HepG2 (cell line): ENCODE data around the gene PAK1IP1. TPM values are rescaled to one million over a fixed set of nuclear protein-coding genes. Genes with fewer than 3 reads are reported as not detected.

Experiments used
- FOXA3 ChIP-seq: IDR thresholded peaks from 2 replicates; pipeline ENCODE4 v1.6.1; 2016; ENCODE audit warnings: missing genetic modification reagents, missing compliant biosample characterization
- GATAD1 ChIP-seq: IDR thresholded peaks from 2 replicates; pipeline ENCODE4 v1.6.1; 2016; ENCODE audit warnings: missing genetic modification reagents, missing compliant biosample characterization
- KLF9 ChIP-seq: IDR thresholded peaks from 2 replicates; pipeline ENCODE4 v1.6.1; 2016; ENCODE audit warnings: low read depth
- MTF2 ChIP-seq: sonication (generic); formaldehyde crosslinking; IDR thresholded peaks from 2 replicates; pipeline ENCODE4 v1.5.0; 2020; ENCODE audit warnings: missing genetic modification reagents, borderline replicate concordance
- RFX5 ChIP-seq: IDR thresholded peaks from 2 replicates; pipeline ENCODE4 v1.6.1; 2011; ENCODE audit warnings: low read depth, low read length, improper control_type of control experiment
- SSRP1 ChIP-seq: IDR thresholded peaks from 2 replicates; pipeline ENCODE4 v1.6.1; 2016; ENCODE audit warnings: control low read depth
- ZBTB7B ChIP-seq: sonication (generic); formaldehyde crosslinking; IDR thresholded peaks from 2 replicates; pipeline ENCODE4 v1.4.0; 2020; ENCODE audit warnings: missing genetic modification reagents
- ZFAT ChIP-seq: sonication (generic); formaldehyde crosslinking; conservative IDR thresholded peaks from 2 replicates; pipeline ENCODE4 v1.8.1; 2023; ENCODE audit warnings: missing genetic modification reagents, inconsistent platforms
- ZNF234 ChIP-seq: sonication (generic); formaldehyde crosslinking; conservative IDR thresholded peaks from 2 replicates; pipeline ENCODE4 v1.5.1; 2020; ENCODE audit warnings: mild to moderate bottlenecking, missing genetic modification reagents
- ZNF615 ChIP-seq: sonication (generic); formaldehyde crosslinking; IDR thresholded peaks from 2 replicates; pipeline ENCODE4 v1.5.0; 2020; ENCODE audit warnings: mild to moderate bottlenecking, missing genetic modification reagents, borderline replicate concordance
- ZNF709 ChIP-seq: sonication (generic); formaldehyde crosslinking; IDR thresholded peaks from 2 replicates; pipeline ENCODE4 v1.5.0; 2020; ENCODE audit warnings: mild to moderate bottlenecking, missing genetic modification reagents
- polyA plus RNA-seq, 8 experiments: library from polyadenylated mRNA; depleted of rRNA in 3 of 8; stranded (reverse) in 7 of 8; unstranded in 1 of 8; fragments of >200 nt; fragmentation: Illumina TruSeq in 4 of 8; extraction: Trizol in 4 of 8; gene quantifications; 2 replicates each; pipeline versions ENCODE4 v1.2.1 to v1.2.3, GENCODE V29; 2011 to 2016; ENCODE audit warnings: low read depth in 4 of 8, missing spikeins in 1 of 8, mixed read lengths in 1 of 8; ENCODE audit not compliant: insufficient read depth in 1 of 8
- total RNA-seq, 5 experiments: library from RNA; depleted of rRNA; stranded (reverse); fragments of >200 nt; fragmentation: Illumina TruSeq; extraction: Trizol; gene quantifications; 2 replicates each; pipeline ENCODE4 v1.2.3, GENCODE V29; 2016; ENCODE audit warnings: low read depth in 1 of 5
- TF ChIP-seq, protein P1 (sequence below): sonication (generic); formaldehyde crosslinking; IDR thresholded peaks from 2 replicates; pipeline ENCODE4 v1.5.0; 2020; ENCODE audit warnings: mild to moderate bottlenecking, missing genetic modification reagents, borderline replicate concordance
- TF ChIP-seq, protein P2 (sequence below): sonication (generic); formaldehyde crosslinking; IDR thresholded peaks from 2 replicates; pipeline ENCODE4 v1.4.0; 2020; ENCODE audit warnings: missing genetic modification reagents
- TF ChIP-seq, protein P3 (sequence below): sonication (generic); formaldehyde crosslinking; IDR thresholded peaks from 2 replicates; pipeline ENCODE4 v1.5.1; 2020; ENCODE audit warnings: missing genetic modification reagents, mild to moderate bottlenecking, borderline replicate concordance
- TF ChIP-seq, protein P4 (sequence below): IDR thresholded peaks from 2 replicates; pipeline ENCODE4 v1.6.1; 2016; ENCODE audit warnings: missing compliant biosample characterization, missing genetic modification reagents, borderline replicate concordance
- TF ChIP-seq, protein P5 (sequence below): IDR thresholded peaks from 2 replicates; pipeline ENCODE4 v1.6.1; 2016; ENCODE audit warnings: low read depth, borderline replicate concordance
- TF ChIP-seq, protein P6 (sequence below): sonication (generic); formaldehyde crosslinking; IDR thresholded peaks from 2 replicates; pipeline ENCODE4 v1.8.1; 2023; ENCODE audit warnings: mild to moderate bottlenecking, missing genetic modification reagents
- TF ChIP-seq, protein P7 (sequence below): sonication (generic); formaldehyde crosslinking; IDR thresholded peaks from 2 replicates; pipeline ENCODE4 v1.5.0; 2020; ENCODE audit warnings: mild to moderate bottlenecking, missing genetic modification reagents, borderline replicate concordance

PAK1IP1 gene
- total and polyA plus RNA-seq, 2 of the 13 experiments (the other 11 are each of a cell fraction or from before 2014, with no cell fraction given), result 23.4 to 66.2 TPM

DNA sequence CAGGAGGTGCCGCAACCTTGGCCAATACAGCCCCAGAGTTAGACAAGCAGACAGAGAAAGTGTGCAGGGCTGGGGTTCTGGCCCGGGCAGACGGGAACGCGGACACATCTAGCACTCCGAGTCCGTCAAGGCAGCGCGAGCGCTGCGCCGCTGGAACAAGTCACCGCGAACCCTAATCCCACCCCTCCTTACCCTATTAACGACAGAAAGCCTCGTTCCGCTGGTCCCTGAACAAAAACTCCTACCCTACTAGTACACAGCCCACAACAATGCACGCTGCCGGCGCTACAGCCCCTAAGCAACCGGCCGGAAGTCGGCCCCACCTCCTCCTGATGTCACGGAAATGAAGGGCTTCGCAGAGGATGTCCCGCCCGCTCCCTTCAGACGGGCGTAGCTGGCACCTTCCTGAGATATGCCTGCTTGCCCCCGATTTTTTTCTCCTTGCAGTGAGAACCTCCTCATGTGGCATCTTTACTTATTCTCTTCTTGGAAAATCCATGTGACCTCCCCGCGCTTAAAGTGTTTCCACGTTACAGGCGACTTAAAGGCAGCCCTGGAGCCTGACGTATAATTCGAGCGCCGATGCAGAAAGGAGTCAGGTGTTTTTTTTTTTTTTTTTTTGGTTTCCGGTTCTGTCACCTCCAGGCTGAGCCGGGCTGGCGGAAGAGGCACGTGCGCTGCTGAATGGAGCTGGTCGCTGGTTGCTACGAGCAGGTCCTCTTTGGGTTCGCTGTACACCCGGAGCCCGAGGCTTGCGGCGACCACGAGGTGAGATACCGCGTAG lies at the start of gene PAK1IP1, which contains the start of gene C6orf52 (continued):
- TF ChIP-seq SSRP1 (CRISPR knock-in tag), result peak; percentile 34; the same call in 1 of the 2 replicates
- TF ChIP-seq KLF9 (CRISPR knock-in tag), result no peak
- TF ChIP-seq, protein P1, sequence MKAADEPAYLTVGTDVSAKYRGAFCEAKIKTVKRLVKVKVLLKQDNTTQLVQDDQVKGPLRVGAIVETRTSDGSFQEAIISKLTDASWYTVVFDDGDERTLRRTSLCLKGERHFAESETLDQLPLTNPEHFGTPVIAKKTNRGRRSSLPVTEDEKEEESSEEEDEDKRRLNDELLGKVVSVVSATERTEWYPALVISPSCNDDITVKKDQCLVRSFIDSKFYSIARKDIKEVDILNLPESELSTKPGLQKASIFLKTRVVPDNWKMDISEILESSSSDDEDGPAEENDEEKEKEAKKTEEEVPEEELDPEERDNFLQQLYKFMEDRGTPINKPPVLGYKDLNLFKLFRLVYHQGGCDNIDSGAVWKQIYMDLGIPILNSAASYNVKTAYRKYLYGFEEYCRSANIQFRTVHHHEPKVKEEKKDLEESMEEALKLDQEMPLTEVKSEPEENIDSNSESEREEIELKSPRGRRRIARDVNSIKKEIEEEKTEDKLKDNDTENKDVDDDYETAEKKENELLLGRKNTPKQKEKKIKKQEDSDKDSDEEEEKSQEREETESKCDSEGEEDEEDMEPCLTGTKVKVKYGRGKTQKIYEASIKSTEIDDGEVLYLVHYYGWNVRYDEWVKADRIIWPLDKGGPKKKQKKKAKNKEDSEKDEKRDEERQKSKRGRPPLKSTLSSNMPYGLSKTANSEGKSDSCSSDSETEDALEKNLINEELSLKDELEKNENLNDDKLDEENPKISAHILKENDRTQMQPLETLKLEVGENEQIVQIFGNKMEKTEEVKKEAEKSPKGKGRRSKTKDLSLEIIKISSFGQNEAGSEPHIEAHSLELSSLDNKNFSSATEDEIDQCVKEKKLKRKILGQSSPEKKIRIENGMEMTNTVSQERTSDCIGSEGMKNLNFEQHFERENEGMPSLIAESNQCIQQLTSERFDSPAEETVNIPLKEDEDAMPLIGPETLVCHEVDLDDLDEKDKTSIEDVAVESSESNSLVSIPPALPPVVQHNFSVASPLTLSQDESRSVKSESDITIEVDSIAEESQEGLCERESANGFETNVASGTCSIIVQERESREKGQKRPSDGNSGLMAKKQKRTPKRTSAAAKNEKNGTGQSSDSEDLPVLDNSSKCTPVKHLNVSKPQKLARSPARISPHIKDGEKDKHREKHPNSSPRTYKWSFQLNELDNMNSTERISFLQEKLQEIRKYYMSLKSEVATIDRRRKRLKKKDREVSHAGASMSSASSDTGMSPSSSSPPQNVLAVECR, result peak; percentile 98
- peak; percentile 84 for TF ChIP-seq ZNF709
- TF ChIP-seq, protein P2, sequence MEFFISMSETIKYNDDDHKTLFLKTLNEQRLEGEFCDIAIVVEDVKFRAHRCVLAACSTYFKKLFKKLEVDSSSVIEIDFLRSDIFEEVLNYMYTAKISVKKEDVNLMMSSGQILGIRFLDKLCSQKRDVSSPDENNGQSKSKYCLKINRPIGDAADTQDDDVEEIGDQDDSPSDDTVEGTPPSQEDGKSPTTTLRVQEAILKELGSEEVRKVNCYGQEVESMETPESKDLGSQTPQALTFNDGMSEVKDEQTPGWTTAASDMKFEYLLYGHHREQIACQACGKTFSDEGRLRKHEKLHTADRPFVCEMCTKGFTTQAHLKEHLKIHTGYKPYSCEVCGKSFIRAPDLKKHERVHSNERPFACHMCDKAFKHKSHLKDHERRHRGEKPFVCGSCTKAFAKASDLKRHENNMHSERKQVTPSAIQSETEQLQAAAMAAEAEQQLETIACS (CRISPR knock-in tag), result no peak
- TF ChIP-seq, protein P3, sequence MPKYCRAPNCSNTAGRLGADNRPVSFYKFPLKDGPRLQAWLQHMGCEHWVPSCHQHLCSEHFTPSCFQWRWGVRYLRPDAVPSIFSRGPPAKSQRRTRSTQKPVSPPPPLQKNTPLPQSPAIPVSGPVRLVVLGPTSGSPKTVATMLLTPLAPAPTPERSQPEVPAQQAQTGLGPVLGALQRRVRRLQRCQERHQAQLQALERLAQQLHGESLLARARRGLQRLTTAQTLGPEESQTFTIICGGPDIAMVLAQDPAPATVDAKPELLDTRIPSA, result 0 out of 2 replicates have a peak, but pooled peaks have one; percentile 15
- TF ChIP-seq ZFAT (CRISPR knock-in tag), result no peak
- 0 out of 2 replicates have a peak, but pooled peaks have one; percentile 3 for TF ChIP-seq RFX5
- TF ChIP-seq ZBTB7B (CRISPR knock-in tag), result peak; percentile 62
- TF ChIP-seq, protein P4, sequence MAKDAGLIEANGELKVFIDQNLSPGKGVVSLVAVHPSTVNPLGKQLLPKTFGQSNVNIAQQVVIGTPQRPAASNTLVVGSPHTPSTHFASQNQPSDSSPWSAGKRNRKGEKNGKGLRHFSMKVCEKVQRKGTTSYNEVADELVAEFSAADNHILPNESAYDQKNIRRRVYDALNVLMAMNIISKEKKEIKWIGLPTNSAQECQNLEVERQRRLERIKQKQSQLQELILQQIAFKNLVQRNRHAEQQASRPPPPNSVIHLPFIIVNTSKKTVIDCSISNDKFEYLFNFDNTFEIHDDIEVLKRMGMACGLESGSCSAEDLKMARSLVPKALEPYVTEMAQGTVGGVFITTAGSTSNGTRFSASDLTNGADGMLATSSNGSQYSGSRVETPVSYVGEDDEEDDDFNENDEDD, result peak; percentile 70; the same call in 1 of the 2 replicates
- TF ChIP-seq, protein P5, sequence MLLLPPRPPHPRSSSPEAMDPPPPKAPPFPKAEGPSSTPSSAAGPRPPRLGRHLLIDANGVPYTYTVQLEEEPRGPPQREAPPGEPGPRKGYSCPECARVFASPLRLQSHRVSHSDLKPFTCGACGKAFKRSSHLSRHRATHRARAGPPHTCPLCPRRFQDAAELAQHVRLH (CRISPR knock-in tag), result peak; percentile 70; the same call in 1 of the 2 replicates
- TF ChIP-seq, protein P6, sequence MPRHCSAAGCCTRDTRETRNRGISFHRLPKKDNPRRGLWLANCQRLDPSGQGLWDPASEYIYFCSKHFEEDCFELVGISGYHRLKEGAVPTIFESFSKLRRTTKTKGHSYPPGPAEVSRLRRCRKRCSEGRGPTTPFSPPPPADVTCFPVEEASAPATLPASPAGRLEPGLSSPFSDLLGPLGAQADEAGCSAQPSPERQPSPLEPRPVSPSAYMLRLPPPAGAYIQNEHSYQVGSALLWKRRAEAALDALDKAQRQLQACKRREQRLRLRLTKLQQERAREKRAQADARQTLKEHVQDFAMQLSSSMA, result peak; percentile 56
- TF ChIP-seq GATAD1 (CRISPR knock-in tag), result peak; percentile 98
- TF ChIP-seq MTF2 (CRISPR knock-in tag), result peak; percentile 33; the same call in 1 of the 2 replicates
- peak; percentile 47 for TF ChIP-seq FOXA3 (CRISPR knock-in tag)
- TF ChIP-seq, protein P7, sequence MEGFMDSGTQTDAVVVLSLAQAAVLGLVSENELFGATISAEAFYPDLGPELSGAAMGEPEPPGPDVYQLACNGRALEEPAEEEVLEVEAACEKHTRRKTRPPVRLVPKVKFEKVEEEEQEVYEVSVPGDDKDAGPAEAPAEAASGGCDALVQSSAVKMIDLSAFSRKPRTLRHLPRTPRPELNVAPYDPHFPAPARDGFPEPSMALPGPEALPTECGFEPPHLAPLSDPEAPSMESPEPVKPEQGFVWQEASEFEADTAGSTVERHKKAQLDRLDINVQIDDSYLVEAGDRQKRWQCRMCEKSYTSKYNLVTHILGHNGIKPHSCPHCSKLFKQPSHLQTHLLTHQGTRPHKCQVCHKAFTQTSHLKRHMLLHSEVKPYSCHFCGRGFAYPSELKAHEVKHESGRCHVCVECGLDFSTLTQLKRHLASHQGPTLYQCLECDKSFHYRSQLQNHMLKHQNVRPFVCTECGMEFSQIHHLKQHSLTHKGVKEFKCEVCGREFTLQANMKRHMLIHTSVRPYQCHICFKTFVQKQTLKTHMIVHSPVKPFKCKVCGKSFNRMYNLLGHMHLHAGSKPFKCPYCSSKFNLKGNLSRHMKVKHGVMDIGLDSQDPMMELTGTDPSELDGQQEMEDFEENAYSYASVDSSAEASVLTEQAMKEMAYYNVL, result no peak
- TF ChIP-seq ZNF615, result peak; percentile 90
- no peak for TF ChIP-seq ZNF234 (CRISPR knock-in tag)
